GM10847 (cell line): ENCODE results near the gene CNTNAP2.

ENCODE experiments used
- POLR2A ChIP-seq: IDR thresholded peaks from 2 replicates; pipeline ENCODE4 v1.6.1; 2011; ENCODE audit not compliant: insufficient read length; ENCODE audit errors: extremely low read depth

CNTNAP2 gene

GRCh38 chr7:148214101-148214500, 2097.5 kb downstream of the CNTNAP2 start:
- no peak for TF ChIP-seq POLR2A

GRCh38 chr7:148218603-148219002, 2102.0 kb downstream of the CNTNAP2 start:
- TF ChIP-seq POLR2A: no peak

GRCh38 chr7:148222721-148223120, 2106.1 kb downstream of the CNTNAP2 start:
- TF ChIP-seq POLR2A: no peak

GRCh38 chr7:148223160-148223559, 2106.6 kb downstream of the CNTNAP2 start:
- TF ChIP-seq POLR2A: no peak

GRCh38 chr7:148223738-148224137, 2107.1 kb downstream of the CNTNAP2 start:
- no peak for TF ChIP-seq POLR2A

GRCh38 chr7:148230296-148230695, 2113.7 kb downstream of the CNTNAP2 start:
- no peak for TF ChIP-seq POLR2A

GRCh38 chr7:148230883-148231282, 2114.3 kb downstream of the CNTNAP2 start:
- TF ChIP-seq POLR2A: no peak

GRCh38 chr7:148232784-148233183, 2116.2 kb downstream of the CNTNAP2 start:
- TF ChIP-seq POLR2A: no peak

- TF ChIP-seq POLR2A: no peak
These were observed 2118.1 kb downstream of the CNTNAP2 start for GRCh38 chr7:148234715-148235114.

- no peak for TF ChIP-seq POLR2A
These were observed 2122.2 kb downstream of the CNTNAP2 start for GRCh38 chr7:148238761-148239325.

- no peak for TF ChIP-seq POLR2A
These were observed 2125.2 kb downstream of the CNTNAP2 start for GRCh38 chr7:148241700-148242293.

- no peak for TF ChIP-seq POLR2A
These were observed 2125.8 kb downstream of the CNTNAP2 start for GRCh38 chr7:148242294-148242821.

GRCh38 chr7:148245381-148245780, 2128.8 kb downstream of the CNTNAP2 start:
- TF ChIP-seq POLR2A: no peak

GRCh38 chr7:148253629-148254028, 2137.0 kb downstream of the CNTNAP2 start:
- no peak for TF ChIP-seq POLR2A

- TF ChIP-seq POLR2A: no peak
These were observed 2138.7 kb downstream of the CNTNAP2 start for GRCh38 chr7:148255333-148255732.

- no peak for TF ChIP-seq POLR2A
These were observed 2139.8 kb downstream of the CNTNAP2 start for GRCh38 chr7:148256433-148256832.

GRCh38 chr7:148260599-148260998, 2144.0 kb downstream of the CNTNAP2 start:
- TF ChIP-seq POLR2A: no peak
